GM12874 (cell line): ENCODE measurements around the gene PET100.

Experiments
- TF ChIP-seq, protein P1 (sequence below): IDR thresholded peaks from 2 replicates; pipeline ENCODE4 v1.5.1; 2011; ENCODE audit warnings: low read depth, mild to moderate bottlenecking, control low read depth, low read length, moderate library complexity; ENCODE audit not compliant: insufficient read depth

Gene PET100

DNA sequence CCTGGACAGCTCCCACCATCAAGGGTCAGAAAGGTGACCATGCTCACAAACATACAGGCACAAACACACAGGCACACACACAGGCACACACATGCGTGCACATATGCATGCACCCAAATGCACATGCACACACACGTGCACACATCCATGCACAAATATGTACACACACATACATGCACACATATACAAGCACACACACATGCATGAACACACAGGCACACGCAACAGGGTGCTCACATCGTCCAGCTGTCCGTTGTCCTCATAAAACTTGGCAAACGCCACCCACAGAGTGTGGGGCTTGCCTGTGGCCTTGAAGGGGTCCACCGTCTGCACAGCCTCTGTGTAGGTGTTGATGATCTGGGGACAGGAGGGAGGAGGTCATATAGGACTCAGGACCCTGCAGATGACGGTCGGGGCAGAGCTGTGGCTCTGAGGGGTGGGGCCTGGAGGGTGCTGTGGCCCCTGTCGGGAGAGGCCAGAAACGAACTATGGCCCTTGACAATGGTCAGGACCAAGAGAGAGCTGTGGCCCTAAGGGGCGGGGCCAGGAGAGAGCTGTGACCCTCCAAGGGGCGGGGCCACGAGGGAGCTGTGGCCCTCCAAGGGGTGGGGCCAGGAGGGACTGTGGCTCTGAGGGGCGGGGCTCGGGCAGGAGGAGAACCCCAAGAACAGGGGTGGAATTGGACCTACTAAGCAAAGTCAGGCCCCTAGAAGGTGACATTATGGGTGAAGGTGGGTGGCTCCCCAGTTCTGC, 6.5 kb upstream of the PET100 start:
- TF ChIP-seq, protein P1, sequence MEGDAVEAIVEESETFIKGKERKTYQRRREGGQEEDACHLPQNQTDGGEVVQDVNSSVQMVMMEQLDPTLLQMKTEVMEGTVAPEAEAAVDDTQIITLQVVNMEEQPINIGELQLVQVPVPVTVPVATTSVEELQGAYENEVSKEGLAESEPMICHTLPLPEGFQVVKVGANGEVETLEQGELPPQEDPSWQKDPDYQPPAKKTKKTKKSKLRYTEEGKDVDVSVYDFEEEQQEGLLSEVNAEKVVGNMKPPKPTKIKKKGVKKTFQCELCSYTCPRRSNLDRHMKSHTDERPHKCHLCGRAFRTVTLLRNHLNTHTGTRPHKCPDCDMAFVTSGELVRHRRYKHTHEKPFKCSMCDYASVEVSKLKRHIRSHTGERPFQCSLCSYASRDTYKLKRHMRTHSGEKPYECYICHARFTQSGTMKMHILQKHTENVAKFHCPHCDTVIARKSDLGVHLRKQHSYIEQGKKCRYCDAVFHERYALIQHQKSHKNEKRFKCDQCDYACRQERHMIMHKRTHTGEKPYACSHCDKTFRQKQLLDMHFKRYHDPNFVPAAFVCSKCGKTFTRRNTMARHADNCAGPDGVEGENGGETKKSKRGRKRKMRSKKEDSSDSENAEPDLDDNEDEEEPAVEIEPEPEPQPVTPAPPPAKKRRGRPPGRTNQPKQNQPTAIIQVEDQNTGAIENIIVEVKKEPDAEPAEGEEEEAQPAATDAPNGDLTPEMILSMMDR = no peak

DNA sequence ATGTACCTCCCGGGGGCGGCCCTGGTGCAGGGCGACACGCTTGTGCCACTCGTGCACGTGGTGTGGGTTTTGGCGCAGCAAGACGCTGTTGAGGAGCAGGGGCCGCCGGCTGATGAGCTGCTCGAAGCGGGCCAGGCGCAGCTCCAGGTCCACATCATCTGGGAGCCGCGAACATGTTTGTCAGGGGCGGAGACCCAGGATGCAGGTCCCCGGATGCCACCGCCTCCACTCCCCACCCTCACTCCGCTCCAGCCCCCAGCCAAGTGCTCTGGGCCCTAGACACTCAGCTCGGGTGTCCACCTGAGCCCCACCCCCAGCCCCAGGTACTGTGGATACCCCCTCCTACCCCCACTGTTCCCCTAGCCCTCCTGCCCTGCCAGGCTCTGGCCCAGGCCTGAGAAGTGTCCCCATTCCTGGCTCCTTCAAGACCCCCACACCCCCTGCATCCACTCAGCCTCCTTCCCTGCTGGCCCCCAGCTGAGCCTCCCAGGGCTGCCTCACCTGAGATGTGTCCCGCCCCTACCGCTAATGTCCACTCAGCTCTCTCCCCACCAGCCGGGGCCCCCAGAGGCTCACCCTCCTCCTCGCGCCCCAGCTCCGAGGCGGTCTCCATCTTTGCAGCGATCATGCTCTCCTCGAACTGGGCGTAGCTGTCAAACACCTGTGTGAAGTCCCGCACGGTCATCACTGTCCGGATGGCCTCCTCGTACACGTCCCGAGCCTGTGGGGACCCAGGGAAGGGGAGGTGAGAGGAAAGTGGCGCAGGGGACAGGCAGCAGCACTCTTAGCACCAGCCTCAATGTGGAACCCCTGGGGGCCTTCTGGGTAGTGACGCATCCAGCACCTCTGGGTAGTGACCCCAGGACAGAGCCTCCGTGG, 5.6 kb upstream of the PET100 start:
- TF ChIP-seq, protein P1 = no peak

DNA sequence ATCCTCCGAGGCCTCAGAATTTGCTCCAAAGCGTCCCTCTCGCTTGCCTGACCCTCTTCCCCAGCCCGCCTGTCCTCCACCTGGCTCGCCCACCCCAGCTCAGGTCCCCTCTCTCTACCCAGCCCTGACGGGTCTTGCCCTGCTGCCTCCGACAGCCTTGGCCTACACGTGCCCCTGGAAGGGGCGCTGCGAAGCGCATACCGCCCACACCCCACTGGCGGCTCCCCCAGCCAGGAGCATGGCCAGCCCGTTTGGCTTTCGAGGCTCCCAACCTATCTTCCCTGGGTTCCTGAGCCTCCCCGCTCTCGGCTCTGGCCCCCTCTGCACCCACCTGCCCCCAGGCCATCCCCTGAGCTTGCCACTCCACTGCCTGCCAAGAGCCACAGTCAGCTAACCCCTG, 4.8 kb upstream of the PET100 start:
- TF ChIP-seq, protein P1 = no peak

DNA sequence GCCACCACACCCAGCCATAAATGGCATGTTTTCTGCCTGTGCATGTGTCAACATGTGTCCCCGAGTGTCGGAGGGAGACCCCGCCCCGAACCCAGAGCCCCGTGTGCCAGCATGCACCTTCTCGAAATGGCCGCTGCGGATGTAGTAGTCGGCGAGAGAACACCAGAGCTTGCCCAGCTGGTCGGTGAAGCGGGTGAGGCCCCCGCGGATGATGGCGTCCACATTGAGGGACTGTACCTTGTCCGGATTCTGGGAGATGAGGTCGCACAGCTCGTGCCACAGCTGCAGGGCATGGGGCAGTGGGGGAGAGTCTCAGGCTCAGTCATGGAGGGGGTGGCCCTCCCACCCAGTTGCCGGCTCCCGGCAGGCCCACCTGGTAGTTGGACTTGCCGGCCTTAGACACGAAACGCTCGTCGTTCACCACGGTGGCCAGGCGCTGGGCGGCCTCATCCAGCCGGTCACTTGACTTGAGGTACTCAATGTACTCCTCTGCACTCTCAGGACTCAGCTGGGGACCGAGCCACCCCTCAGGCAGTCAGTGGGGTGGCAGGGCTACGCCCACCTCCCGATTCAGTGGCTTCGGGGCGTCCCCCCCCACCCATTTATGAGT, 3.7 kb upstream of the PET100 start:
- TF ChIP-seq, protein P1 = no peak

DNA sequence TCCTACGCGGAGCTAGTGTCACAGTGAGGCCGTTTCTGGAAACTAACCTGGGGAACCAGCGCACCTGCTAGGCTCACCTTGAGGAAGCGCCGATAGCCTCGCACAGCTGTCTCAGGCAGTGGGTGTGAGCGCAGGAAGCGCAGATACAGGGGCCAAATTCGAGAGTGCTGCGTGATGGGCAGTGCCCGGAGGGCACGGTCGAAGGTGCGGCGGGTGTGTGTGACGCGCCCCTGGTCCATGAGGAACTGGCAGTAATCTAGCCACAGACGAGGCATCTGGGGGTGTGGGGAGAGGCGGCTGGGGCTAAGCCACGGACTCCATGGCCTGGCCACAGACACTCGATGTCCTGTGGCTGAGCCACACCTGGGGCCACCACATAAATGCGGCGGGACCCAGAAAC, 2.4 kb upstream of the PET100 start:
- TF ChIP-seq, protein P1 = no peak

DNA sequence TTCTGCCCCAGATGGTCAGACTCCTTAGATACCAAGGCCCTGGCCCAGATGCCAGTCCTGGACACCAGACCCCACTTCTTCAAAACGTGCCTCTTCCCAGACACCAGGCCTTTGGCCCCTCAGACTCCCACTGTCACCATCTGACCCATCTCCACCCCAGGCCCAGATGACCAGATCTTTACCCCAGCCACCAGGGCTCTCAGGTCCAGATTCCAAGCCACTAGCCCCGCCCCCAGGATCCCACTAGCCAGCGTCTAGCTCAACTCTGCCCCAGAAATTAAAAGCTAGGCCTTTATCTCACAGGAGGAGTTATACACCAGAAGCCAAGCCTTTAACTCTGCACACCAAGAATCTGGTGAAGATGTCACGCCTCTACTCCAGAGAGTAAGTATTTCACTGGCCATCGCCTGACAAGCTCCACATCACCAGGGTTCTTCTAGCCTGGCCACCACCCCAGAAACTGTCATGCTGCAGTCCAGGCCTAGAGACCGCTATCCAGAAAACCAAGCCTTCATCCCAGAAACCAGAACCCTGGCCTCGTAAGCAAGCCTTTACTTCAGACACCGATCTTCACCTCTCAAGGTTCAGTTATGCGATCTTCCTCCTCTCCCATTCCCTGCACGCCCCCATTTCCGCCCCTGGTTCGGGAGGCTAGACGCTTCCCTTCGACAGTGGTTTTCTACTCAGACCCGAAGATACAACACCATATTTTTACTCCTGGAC, 843 bp upstream of the PET100 start:
- TF ChIP-seq, protein P1 = no peak

DNA sequence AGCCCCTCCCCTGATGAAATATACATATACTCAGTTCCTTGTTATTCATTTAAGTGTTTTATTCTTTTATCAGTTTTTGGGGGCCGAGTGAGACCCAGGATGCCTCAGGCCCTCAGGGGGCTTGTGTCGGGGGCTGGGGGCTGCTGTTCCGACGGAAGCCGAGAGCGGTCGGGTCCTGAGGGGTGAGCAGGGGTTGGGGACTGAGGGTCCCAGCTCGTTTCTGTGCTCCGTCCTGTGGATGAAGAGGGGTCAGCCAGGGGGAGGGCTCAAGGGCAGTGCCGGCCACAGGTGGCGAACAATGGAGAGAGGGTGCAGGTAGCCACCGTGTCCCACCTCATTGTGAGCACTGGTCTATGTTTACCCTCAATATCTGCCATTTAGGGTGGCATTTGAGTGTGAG, 2.0 kb downstream of the PET100 start:
- TF ChIP-seq, protein P1 = no peak
